Measurements from ENCODE around the gene RNF220.

GRCh38 chr1:44553127-44553758, 148.2 kb downstream of the RNF220 start:
- TF ChIP-seq CTCF (IDR thresholded peaks at IDR 0.05) (no peak), POLR2A (IDR thresholded peaks at IDR 0.05) (no peak)

All from uterus (tissue), 2 donors.